Calu3 (cell line): ENCODE results near the gene CCDC106. TPM values are rescaled to one million over a fixed set of nuclear protein-coding genes. Genes with fewer than 3 reads are reported as not detected.

Source experiments
- BruUV-seq: library from RNA; stranded (reverse); fragments of 400-500 nt; replicated peaks from 2 replicates; lab custom pipeline; 2021; lab: Mats Ljungman, UMichigan
- CTCF ChIA-PET: fragments of 300-600 bp; sonication (Branson Sonifier 250); formaldehyde crosslinking; loops from one replicate; lab custom pipeline; 2022; ENCODE audit warnings: antibody characterized with exemption; lab: Charles Lee
- DNase-seq: peaks from one replicate; pipeline ENCODE4 v3.0.0; 2022
- H3K27ac Mint-ChIP-seq: one replicate; pipeline ENCODE4 v1.8.0; 2022; ENCODE audit warnings: mixed read lengths; ENCODE audit not compliant: unreplicated experiment
- H3K27me3 Mint-ChIP-seq: one replicate; pipeline ENCODE4 v1.8.0; 2022; ENCODE audit warnings: mixed read lengths; ENCODE audit not compliant: unreplicated experiment
- H3K36me3 Mint-ChIP-seq: one replicate; pipeline ENCODE4 v1.8.0; 2022; ENCODE audit warnings: mild to moderate bottlenecking, moderate library complexity, mixed read lengths; ENCODE audit not compliant: insufficient read depth, unreplicated experiment
- H3K4me1 Mint-ChIP-seq: one replicate; pipeline ENCODE4 v1.8.0; 2022; ENCODE audit warnings: mild to moderate bottlenecking, low read depth, mixed read lengths; ENCODE audit not compliant: unreplicated experiment
- H3K4me3 Mint-ChIP-seq: one replicate; pipeline ENCODE4 v1.8.0; 2022; ENCODE audit warnings: mild to moderate bottlenecking, low read depth, moderate library complexity, mixed read lengths; ENCODE audit not compliant: unreplicated experiment
- H3K9me3 Mint-ChIP-seq: one replicate; pipeline ENCODE4 v1.8.0; 2022; ENCODE audit warnings: low read depth, mixed read lengths; ENCODE audit not compliant: unreplicated experiment
- intact Hi-C: fragments of 100-400 bp; cut with micrococcal nuclease; formaldehyde crosslinking; loops from one replicate; pipeline ENCODE4 v1.10.0; 2022; ENCODE audit not compliant: unreplicated experiment
- total RNA-seq: library from RNA; stranded (reverse); gene quantifications from 2 replicates; pipeline ENCODE4 v1.2.3, GENCODE V29; 2022
- TF ChIP-seq, protein P1 (sequence below): fragments of 200-600 bp; IDR thresholded peaks from one replicate; pipeline ENCODE4 v1.8.0; 2022; ENCODE audit warnings: antibody characterized with exemption; ENCODE audit not compliant: unreplicated experiment

The CCDC106 gene
- total RNA-seq, 1 experiment from 2014 or later, result 12.7 TPM

DNA sequence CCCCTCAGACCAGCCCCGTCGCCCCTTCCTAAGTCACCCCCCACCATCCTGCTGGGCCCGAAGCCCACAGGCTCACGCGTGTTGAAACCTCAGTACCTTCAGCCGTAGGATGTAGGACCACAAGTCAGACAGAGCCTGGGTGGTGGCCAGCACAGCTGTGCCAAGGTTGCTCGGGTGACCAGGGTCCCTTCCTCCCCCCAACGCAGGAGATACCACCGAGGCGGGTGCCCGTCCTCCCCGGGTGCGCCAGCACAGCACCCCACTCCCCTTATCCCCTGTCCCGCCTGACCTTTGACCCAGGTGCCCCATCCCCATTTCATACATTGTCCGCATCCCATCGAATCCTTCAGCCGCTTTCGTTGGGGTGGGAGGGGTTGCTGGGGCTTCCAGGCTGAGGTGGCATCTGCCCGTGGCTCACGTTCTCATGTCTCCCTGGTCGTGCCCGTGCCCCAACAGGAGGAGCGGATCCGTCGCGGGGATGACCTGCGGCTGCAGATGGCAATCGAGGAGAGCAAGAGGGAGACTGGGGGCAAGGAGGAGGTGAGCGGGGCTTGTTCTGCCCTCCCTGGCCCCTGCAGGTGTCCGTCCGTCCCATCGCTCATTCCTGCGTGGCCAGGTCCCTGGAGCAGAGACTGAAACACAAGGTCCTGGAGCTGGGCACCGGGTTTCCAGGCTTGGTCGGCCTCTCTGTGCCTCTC, 41.5 kb downstream of the CCDC106 start:
- no TSS peak for BruUV-seq
- DNase-seq, result no peak
- intact Hi-C loops, result loop anchor here (10.0 kb wide), 1 partner anchor 115 kb away; no protein-coding TSS in a partner anchor
- H3K36me3 Mint-ChIP-seq, result peaks cover 69% of the 10 kb centered on the region
- CTCF ChIA-PET, result interaction anchor here (0.5 to 0.6 kb wide), 2 partner anchors 348 to 1115 kb away, joined by 3 read pairs; no protein-coding TSS in a partner anchor
- H3K27me3 Mint-ChIP-seq, result no peaks in the 10 kb centered on the region
- no peaks in the 10 kb centered on the region for H3K9me3 Mint-ChIP-seq
- H3K27ac Mint-ChIP-seq, result no peak overlapping the region
- TF ChIP-seq, protein P1, sequence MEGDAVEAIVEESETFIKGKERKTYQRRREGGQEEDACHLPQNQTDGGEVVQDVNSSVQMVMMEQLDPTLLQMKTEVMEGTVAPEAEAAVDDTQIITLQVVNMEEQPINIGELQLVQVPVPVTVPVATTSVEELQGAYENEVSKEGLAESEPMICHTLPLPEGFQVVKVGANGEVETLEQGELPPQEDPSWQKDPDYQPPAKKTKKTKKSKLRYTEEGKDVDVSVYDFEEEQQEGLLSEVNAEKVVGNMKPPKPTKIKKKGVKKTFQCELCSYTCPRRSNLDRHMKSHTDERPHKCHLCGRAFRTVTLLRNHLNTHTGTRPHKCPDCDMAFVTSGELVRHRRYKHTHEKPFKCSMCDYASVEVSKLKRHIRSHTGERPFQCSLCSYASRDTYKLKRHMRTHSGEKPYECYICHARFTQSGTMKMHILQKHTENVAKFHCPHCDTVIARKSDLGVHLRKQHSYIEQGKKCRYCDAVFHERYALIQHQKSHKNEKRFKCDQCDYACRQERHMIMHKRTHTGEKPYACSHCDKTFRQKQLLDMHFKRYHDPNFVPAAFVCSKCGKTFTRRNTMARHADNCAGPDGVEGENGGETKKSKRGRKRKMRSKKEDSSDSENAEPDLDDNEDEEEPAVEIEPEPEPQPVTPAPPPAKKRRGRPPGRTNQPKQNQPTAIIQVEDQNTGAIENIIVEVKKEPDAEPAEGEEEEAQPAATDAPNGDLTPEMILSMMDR, result no peak
- no peak overlapping the region for H3K4me3 Mint-ChIP-seq
- peaks cover 35% of the 10 kb centered on the region for H3K4me1 Mint-ChIP-seq

DNA sequence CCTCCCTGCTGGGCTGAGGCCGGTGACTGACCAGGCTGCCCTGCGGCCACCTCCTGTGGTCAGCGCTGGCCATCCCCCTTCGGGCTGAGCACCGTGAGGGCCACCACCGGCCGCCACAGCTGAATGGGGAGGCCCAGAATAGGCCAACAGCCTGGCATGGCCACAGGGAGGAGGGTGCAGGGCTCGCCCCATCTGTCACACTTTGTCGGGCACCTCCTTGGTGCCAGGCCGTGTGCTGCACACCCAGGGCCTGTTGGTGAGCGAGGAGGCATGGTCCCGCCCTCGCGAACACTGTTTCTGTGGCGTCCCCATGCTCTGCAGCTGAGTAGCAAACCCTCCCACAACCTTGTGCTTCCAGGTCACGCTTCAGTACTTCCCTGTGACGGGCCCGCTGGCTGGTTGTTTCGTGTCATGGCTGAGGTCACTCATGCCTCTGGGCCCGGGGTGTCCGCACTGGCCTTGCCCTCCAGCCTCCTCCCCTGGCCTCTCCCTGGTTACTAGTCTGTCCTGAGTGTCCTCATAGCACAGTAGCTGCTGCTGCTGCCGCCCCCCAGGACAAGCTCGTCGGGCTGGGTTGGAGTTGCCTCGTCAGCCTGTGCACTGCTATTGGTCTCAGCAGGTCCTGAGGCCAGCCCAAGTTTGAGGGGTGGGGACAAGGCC, 42.2 kb downstream of the CCDC106 start:
- intact Hi-C loops, result no loop called here
- Mint-ChIP-seq H3K4me3 (no peak overlapping the region), H3K9me3 (no peaks in the 10 kb centered on the region), H3K27ac (no peak overlapping the region), H3K27me3 (no peaks in the 10 kb centered on the region), H3K36me3 (peaks cover 72% of the 10 kb centered on the region), H3K4me1 (peaks cover 28% of the 10 kb centered on the region)
- TF ChIP-seq, protein P1, result no peak
- no peak for DNase-seq
- CTCF ChIA-PET, result no interaction called here
- BruUV-seq, result no TSS peak

GRCh38 chr19:55690769-55691545, 42.9 kb downstream of the CCDC106 start:
- intact Hi-C loops, result no loop called here
- H3K4me3 Mint-ChIP-seq, result no peak overlapping the region
- TF ChIP-seq, protein P1, result no peak
- CTCF ChIA-PET, result no interaction called here
- H3K4me1 Mint-ChIP-seq, result peaks cover 21% of the 10 kb centered on the region
- H3K27ac Mint-ChIP-seq, result no peak overlapping the region
- no TSS peak for BruUV-seq
- no peak for DNase-seq
- H3K9me3 Mint-ChIP-seq, result no peaks in the 10 kb centered on the region
- H3K27me3 Mint-ChIP-seq, result no peaks in the 10 kb centered on the region
- peaks cover 72% of the 10 kb centered on the region for H3K36me3 Mint-ChIP-seq

DNA sequence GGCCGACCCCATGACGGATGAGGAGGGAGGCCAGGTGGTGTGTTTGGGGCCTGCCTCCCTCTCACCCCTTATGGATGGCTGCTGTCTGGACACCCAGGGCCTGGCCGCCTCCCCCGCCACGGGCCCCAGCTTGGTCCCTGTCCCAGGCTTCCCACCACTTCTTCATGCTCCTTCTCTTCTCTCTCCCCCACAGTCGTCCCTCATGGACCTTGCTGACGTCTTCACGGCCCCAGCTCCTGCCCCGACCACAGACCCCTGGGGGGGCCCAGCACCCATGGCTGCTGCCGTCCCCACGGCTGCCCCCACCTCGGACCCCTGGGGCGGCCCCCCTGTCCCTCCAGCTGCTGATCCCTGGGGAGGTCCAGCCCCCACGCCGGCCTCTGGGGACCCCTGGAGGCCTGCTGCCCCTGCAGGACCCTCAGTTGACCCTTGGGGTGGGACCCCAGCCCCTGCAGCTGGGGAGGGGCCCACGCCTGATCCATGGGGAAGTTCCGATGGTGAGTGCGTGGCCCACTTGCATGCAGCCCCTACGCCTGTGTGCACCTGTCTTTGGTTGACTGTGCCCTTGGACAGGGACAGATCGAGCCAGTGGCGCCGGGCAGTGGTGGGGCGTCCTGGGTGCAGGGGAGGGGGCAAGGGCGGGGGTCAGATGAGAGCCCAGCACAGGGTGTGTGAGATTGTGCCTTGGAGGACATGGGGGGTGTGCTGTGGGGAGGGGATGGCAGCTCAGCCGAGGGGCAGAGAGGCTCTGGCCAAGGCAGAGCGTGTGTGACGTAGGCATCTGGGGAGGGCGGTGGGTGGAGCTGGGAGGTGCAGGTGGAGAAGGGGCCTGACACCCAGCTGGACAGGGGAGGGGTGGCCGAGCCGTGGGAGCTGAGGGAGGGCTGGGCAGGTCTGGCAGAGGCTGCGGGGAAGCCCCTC, 43.8 kb downstream of the CCDC106 start:
- peaks cover 73% of the 10 kb centered on the region for H3K36me3 Mint-ChIP-seq
- TF ChIP-seq, protein P1, result no peak
- H3K27ac Mint-ChIP-seq, result no peak overlapping the region
- no peak for DNase-seq
- intact Hi-C loops, result no loop called here
- no peaks in the 10 kb centered on the region for H3K27me3 Mint-ChIP-seq
- BruUV-seq, result no TSS peak
- H3K9me3 Mint-ChIP-seq, result no peaks in the 10 kb centered on the region
- CTCF ChIA-PET, result no interaction called here
- peaks cover 12% of the 10 kb centered on the region for H3K4me1 Mint-ChIP-seq
- H3K4me3 Mint-ChIP-seq, result no peak overlapping the region
